ENCODE measurements around the gene CSF1.
"Not testable (repeated sequence)": the region's sequence is repeated elsewhere in the genome, so short reads cannot be mapped to it uniquely, and the experiment has no call there.

The CSF1 gene

DNA sequence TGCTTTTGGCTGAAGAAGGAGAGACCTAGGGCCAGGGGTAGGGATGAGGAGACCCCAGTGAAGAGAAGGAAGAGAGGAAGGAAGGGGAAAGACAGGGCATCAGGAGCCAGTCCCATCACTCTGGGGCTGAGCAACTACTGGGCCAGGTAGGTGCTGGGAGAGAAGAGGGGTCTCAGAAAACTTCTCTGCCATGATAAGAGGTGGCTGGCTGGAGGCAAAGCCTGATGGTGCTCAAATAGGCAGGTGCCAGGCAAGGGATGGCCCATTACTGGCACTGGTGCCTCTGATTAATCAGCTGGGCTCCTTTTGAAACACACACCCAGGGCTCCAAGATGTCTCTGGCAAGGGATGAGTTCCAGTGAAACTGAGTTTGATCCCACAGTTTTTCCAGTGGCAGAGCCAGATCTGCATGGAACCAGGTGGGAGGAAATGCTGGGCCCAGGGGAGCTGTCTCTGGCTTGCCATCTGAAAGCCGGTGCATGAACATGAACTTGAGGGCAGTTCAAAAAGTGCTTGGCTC lies 2.8 kb downstream of the CSF1 start:
- Histone ChIP-seq H3K4me3 (ENCODE audit: low read depth in 1 of 2, low read length in 2 of 2) (peak overlapping the region; percentile 70 to 96), H3K36me3 (ENCODE audit: control insufficient read depth in 1 of 2, insufficient read depth in 2 of 2, low read length in 2 of 2) (peaks cover 28 to 29% of the 10 kb centered on the region in 2 donors), H3K9me3 (ENCODE audit: control insufficient read depth in 1 of 2, low read length in 2 of 2) (no peaks in the 10 kb centered on the region), H3K27ac (ENCODE audit: low read length) (peak overlapping the region; percentile 56), H3K4me1 (ENCODE audit: control insufficient read depth in 1 of 2, insufficient read depth in 2 of 2, low read length in 2 of 2) (peaks cover 7 to 37% of the 10 kb centered on the region in 2 donors), H3K27me3 (ENCODE audit: low read depth, low read length) (no peaks in the 10 kb centered on the region)

GRCh38 chr1:109914587-109915240 lies 4.1 kb downstream of the CSF1 start:
- Histone ChIP-seq H3K36me3 (ENCODE audit: control insufficient read depth in 1 of 2, insufficient read depth in 2 of 2, low read length in 2 of 2) (peaks cover 35 to 41% of the 10 kb centered on the region in 2 donors), H3K4me1 (ENCODE audit: control insufficient read depth in 1 of 2, insufficient read depth in 2 of 2, low read length in 2 of 2) (peaks cover 6 to 34% of the 10 kb centered on the region in 2 donors), H3K9me3 (ENCODE audit: control insufficient read depth in 1 of 2, low read length in 2 of 2) (no peaks in the 10 kb centered on the region), H3K27me3 (ENCODE audit: low read depth, low read length) (no peaks in the 10 kb centered on the region), H3K27ac (ENCODE audit: low read length) (no peak overlapping the region), H3K4me3 (ENCODE audit: low read depth in 1 of 2, low read length in 2 of 2) (peak overlapping the region; percentile 4 to 70)

DNA sequence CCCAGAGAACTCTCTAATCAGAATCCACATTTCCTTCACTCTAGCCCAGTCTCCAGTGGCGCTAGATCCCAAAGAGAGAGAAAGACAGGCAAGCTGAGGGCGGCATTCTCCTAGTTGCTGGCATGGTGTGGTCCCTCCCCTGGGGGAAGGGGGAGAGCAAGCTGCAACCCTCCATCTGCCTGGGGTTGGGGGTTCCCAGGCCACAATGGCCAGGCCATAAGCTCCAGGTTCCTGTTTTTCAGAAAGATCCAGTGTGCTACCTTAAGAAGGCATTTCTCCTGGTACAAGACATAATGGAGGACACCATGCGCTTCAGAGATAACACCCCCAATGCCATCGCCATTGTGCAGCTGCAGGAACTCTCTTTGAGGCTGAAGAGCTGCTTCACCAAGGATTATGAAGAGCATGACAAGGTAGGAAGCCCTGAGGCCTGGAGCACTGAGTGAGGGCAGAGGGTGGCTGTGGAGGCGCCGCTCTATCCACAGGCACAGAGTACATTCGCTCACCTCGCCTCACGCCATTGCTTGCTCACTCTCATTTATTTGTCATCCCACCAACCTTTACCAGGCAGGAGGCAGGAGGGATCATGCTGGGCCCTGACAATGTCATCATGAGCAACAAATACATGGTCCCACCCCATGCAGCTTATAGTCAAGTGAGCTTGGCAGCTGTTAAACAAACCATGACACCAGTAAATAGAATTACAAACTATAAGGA lies 6.6 kb downstream of the CSF1 start:
- Histone ChIP-seq H3K4me3 (ENCODE audit: low read depth in 1 of 2, low read length in 2 of 2) (no peak overlapping the region), H3K27ac (ENCODE audit: low read length) (no peak overlapping the region), H3K4me1 (ENCODE audit: control insufficient read depth in 1 of 2, insufficient read depth in 2 of 2, low read length in 2 of 2) (peaks cover 0 to 34% of the 10 kb centered on the region in 2 donors), H3K36me3 (ENCODE audit: control insufficient read depth in 1 of 2, insufficient read depth in 2 of 2, low read length in 2 of 2) (peaks cover 51 to 64% of the 10 kb centered on the region in 2 donors), H3K27me3 (ENCODE audit: low read depth, low read length) (no peaks in the 10 kb centered on the region), H3K9me3 (ENCODE audit: control insufficient read depth in 1 of 2, low read length in 2 of 2) (no peaks in the 10 kb centered on the region)

DNA sequence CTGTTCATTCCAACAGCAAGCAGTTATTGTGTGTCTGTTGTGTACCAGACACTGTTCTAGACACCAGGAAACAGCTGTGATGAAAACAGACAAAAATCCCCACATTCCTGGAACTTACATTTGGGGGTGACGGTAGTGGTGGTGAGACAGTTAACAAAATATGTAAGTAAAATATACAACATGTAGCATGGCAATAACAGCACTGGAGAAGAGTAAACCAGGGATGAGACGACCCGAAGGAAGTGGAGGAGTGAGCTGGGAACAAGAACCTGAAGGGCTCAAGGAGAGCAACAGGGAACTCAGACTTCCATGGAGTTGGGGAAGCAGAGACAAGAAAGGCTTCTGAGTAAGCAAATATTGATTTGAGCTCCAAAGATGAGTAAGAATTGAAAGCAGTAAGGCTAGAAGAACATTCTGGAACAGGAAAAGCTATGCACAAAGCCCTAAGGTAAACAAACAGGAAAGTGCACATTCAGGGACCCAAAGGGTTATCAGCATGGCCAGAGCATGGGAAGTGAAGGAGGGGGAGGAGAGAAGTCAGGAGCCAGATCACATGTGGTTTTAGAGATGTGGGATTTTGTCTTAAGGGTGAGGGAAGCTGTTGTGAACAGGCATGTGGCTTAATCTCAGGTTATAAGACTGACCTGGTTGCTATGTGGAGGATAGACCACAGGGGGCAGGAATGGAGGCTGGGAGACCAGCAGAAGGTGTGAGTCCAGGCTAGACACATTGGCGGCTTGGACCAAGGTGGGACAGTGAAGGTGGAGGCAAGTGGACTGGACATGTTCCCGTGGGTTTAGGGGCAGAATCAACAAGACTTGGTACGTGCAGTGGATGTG lies 7.3 kb downstream of the CSF1 start:
- no peak overlapping the region for H3K27ac ChIP-seq (ENCODE audit: low read length)
- H3K9me3 ChIP-seq (ENCODE audit: control insufficient read depth in 1 of 2, low read length in 2 of 2), result no peaks in the 10 kb centered on the region
- peaks cover 0 to 26% of the 10 kb centered on the region in 2 donors for H3K4me1 ChIP-seq (ENCODE audit: control insufficient read depth in 1 of 2, insufficient read depth in 2 of 2, low read length in 2 of 2)
- H3K27me3 ChIP-seq (ENCODE audit: low read depth, low read length), result no peaks in the 10 kb centered on the region
- no peak overlapping the region for H3K4me3 ChIP-seq (ENCODE audit: low read depth in 1 of 2, low read length in 2 of 2)
- peaks cover 58 to 72% of the 10 kb centered on the region in 2 donors for H3K36me3 ChIP-seq (ENCODE audit: control insufficient read depth in 1 of 2, insufficient read depth in 2 of 2, low read length in 2 of 2)

- Histone ChIP-seq H3K9me3 (ENCODE audit: control insufficient read depth in 1 of 2, low read length in 2 of 2) (no peaks in the 10 kb centered on the region), H3K36me3 (ENCODE audit: control insufficient read depth in 1 of 2, insufficient read depth in 2 of 2, low read length in 2 of 2) (peaks cover 58 to 78% of the 10 kb centered on the region in 2 donors), H3K4me1 (ENCODE audit: control insufficient read depth in 1 of 2, insufficient read depth in 2 of 2, low read length in 2 of 2) (peaks cover 0 to 23% of the 10 kb centered on the region in 2 donors), H3K4me3 (ENCODE audit: low read depth in 1 of 2, low read length in 2 of 2) (no peak overlapping the region), H3K27me3 (ENCODE audit: low read depth, low read length) (no peaks in the 10 kb centered on the region), H3K27ac (ENCODE audit: low read length) (no peak overlapping the region)
Observed at GRCh38 chr1:109918671-109919070, 8.0 kb downstream of the CSF1 start.

DNA sequence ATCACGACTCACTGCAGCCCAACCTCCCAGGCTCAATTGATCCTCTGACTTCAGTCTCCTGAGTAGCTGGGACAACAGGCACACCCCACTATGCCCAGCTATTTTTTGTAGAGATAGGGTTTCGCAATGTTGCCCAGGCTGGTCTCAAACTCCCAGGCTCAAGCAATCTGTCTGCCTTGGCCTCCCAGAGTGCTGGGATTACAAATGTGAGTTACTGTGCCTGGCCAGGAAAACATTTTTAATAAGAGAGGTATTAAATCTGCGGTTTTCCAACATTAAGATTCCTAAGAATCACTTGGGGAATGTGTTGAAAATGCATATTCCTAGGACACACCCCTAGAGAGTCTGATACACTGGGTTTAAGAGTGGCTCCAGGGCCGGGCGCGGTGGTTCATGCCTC lies 8.7 kb downstream of the CSF1 start:
- no peak overlapping the region for H3K27ac ChIP-seq (ENCODE audit: low read length)
- H3K27me3 ChIP-seq (ENCODE audit: low read depth, low read length), result no peaks in the 10 kb centered on the region
- peaks cover 0 to 23% of the 10 kb centered on the region in 2 donors for H3K4me1 ChIP-seq (ENCODE audit: control insufficient read depth in 1 of 2, insufficient read depth in 2 of 2, low read length in 2 of 2)
- peaks cover 64 to 85% of the 10 kb centered on the region in 2 donors for H3K36me3 ChIP-seq (ENCODE audit: control insufficient read depth in 1 of 2, insufficient read depth in 2 of 2, low read length in 2 of 2)
- no peak overlapping the region for H3K4me3 ChIP-seq (ENCODE audit: low read depth in 1 of 2, low read length in 2 of 2)
- H3K9me3 ChIP-seq (ENCODE audit: control insufficient read depth in 1 of 2, low read length in 2 of 2), result no peaks in the 10 kb centered on the region

GRCh38 chr1:109920391-109920790 lies 9.7 kb downstream of the CSF1 start:
- H3K9me3 ChIP-seq (ENCODE audit: control insufficient read depth in 1 of 2, low read length in 2 of 2); H3K27me3 ChIP-seq (ENCODE audit: low read depth, low read length); H3K4me3 ChIP-seq (ENCODE audit: low read depth in 1 of 2, low read length in 2 of 2); H3K27ac ChIP-seq (ENCODE audit: low read length): not testable (repeated sequence)
- peaks cover 0 to 29% of the 10 kb centered on the region in 2 donors for H3K4me1 ChIP-seq (ENCODE audit: control insufficient read depth in 1 of 2, insufficient read depth in 2 of 2, low read length in 2 of 2)
- H3K36me3 ChIP-seq (ENCODE audit: control insufficient read depth in 1 of 2, insufficient read depth in 2 of 2, low read length in 2 of 2), result peaks cover 69 to 96% of the 10 kb centered on the region in 2 donors

DNA sequence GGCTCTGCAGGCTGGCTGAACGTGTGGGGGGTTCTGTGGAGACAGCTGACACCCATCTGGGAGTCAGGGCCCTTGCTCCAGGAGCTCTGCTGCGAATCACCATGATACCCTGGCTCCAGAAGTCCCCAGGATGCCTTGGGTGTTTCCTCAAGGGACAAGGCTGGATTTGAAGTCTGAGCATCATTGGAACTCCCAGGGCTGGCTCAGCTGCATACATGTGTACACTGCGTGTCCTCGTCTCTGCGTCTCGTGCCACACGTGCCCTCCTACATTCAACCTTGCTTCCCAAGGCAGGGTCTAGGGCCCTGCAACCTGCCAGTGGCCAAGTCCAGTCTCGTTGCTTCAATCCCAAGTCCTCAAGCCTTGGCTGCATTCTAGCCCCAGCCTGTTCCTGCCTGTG lies 11.7 kb downstream of the CSF1 start:
- H3K4me1 ChIP-seq (ENCODE audit: control insufficient read depth in 1 of 2, insufficient read depth in 2 of 2, low read length in 2 of 2), result peaks cover 0 to 29% of the 10 kb centered on the region in 2 donors
- H3K27me3 ChIP-seq (ENCODE audit: low read depth, low read length), result no peaks in the 10 kb centered on the region
- H3K36me3 ChIP-seq (ENCODE audit: control insufficient read depth in 1 of 2, insufficient read depth in 2 of 2, low read length in 2 of 2), result peaks cover 64 to 87% of the 10 kb centered on the region in 2 donors
- H3K4me3 ChIP-seq (ENCODE audit: low read depth in 1 of 2, low read length in 2 of 2), result no peak overlapping the region
- no peaks in the 10 kb centered on the region for H3K9me3 ChIP-seq (ENCODE audit: control insufficient read depth in 1 of 2, low read length in 2 of 2)
- H3K27ac ChIP-seq (ENCODE audit: low read length), result no peak overlapping the region

DNA sequence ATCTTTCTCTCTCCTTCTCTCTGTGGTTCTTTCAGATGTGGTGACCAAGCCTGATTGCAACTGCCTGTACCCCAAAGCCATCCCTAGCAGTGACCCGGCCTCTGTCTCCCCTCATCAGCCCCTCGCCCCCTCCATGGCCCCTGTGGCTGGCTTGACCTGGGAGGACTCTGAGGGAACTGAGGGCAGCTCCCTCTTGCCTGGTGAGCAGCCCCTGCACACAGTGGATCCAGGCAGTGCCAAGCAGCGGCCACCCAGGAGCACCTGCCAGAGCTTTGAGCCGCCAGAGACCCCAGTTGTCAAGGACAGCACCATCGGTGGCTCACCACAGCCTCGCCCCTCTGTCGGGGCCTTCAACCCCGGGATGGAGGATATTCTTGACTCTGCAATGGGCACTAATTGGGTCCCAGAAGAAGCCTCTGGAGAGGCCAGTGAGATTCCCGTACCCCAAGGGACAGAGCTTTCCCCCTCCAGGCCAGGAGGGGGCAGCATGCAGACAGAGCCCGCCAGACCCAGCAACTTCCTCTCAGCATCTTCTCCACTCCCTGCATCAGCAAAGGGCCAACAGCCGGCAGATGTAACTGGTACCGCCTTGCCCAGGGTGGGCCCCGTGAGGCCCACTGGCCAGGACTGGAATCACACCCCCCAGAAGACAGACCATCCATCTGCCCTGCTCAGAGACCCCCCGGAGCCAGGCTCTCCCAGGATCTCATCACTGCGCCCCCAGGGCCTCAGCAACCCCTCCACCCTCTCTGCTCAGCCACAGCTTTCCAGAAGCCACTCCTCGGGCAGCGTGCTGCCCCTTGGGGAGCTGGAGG lies 12.7 kb downstream of the CSF1 start:
- Histone ChIP-seq H3K9me3 (ENCODE audit: control insufficient read depth in 1 of 2, low read length in 2 of 2) (no peaks in the 10 kb centered on the region), H3K4me1 (ENCODE audit: control insufficient read depth in 1 of 2, insufficient read depth in 2 of 2, low read length in 2 of 2) (peaks cover 9 to 40% of the 10 kb centered on the region in 2 donors), H3K27ac (ENCODE audit: low read length) (no peak overlapping the region), H3K36me3 (ENCODE audit: control insufficient read depth in 1 of 2, insufficient read depth in 2 of 2, low read length in 2 of 2) (peaks cover 54 to 77% of the 10 kb centered on the region in 2 donors), H3K27me3 (ENCODE audit: low read depth, low read length) (no peaks in the 10 kb centered on the region), H3K4me3 (ENCODE audit: low read depth in 1 of 2, low read length in 2 of 2) (no peak overlapping the region)

DNA sequence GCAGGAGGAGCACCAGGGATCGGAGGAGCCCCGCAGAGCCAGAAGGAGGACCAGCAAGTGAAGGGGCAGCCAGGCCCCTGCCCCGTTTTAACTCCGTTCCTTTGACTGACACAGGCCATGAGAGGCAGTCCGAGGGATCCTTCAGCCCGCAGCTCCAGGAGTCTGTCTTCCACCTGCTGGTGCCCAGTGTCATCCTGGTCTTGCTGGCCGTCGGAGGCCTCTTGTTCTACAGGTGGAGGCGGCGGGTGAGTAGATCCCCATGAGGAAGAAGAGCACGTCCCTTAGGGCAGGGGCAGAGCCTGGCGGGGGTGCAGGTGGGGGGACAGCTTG lies 13.3 kb downstream of the CSF1 start:
- H3K4me1 ChIP-seq (ENCODE audit: control insufficient read depth in 1 of 2, insufficient read depth in 2 of 2, low read length in 2 of 2), result peaks cover 15 to 45% of the 10 kb centered on the region in 2 donors
- no peak overlapping the region for H3K4me3 ChIP-seq (ENCODE audit: low read depth in 1 of 2, low read length in 2 of 2)
- no peaks in the 10 kb centered on the region for H3K27me3 ChIP-seq (ENCODE audit: low read depth, low read length)
- H3K9me3 ChIP-seq (ENCODE audit: control insufficient read depth in 1 of 2, low read length in 2 of 2), result no peaks in the 10 kb centered on the region
- no peak overlapping the region for H3K27ac ChIP-seq (ENCODE audit: low read length)
- H3K36me3 ChIP-seq (ENCODE audit: control insufficient read depth in 1 of 2, insufficient read depth in 2 of 2, low read length in 2 of 2), result peaks cover 50 to 72% of the 10 kb centered on the region in 2 donors

Measured in muscle layer of duodenum (tissue), 2 donors.